Activated CD4-positive, alpha-beta T cell treated with anti-CD3 and anti-CD28 coated beads, Interleukin-2, Interleukin-4, amounts not matched to agents 100 ng/mL and 50 ng/mL, durations not matched to agents 16 hours and 8 hours (primary cell): ENCODE results near the gene RCAN3.
"Not testable (repeated sequence)": the region's sequence is repeated elsewhere in the genome, so short reads cannot be mapped to it uniquely, and the experiment has no call there.

Experiments used
- DNase-seq: peaks from one replicate; pipeline ENCODE4 v3.0.0-alpha.2; 2020; ENCODE audit warnings: low spot score

The RCAN3 gene

GRCh38 chr1:24486331-24487065 is 16.1 kb upstream of the RCAN3 start:
- no peak for DNase-seq

- DNase-seq = no peak
These were observed 15.2 kb upstream of the RCAN3 start for GRCh38 chr1:24487455-24487854.

GRCh38 chr1:24488159-24488558 is 14.5 kb upstream of the RCAN3 start:
- peak; percentile 53 for DNase-seq

- DNase-seq = no peak
These were observed 13.0 kb upstream of the RCAN3 start for GRCh38 chr1:24489674-24490073.

- DNase-seq = no peak
These were observed 12.4 kb upstream of the RCAN3 start for GRCh38 chr1:24490101-24490781.

GRCh38 chr1:24491577-24492360 is 10.9 kb upstream of the RCAN3 start:
- no peak for DNase-seq

- not testable (repeated sequence) for DNase-seq
These were observed 9.7 kb upstream of the RCAN3 start for GRCh38 chr1:24492935-24493334.

- DNase-seq = no peak
These were observed 8.9 kb upstream of the RCAN3 start for GRCh38 chr1:24493785-24494184.

- no peak for DNase-seq
These were observed 4.0 kb upstream of the RCAN3 start for GRCh38 chr1:24498589-24498988.

- DNase-seq = no peak
These were observed 2.1 kb upstream of the RCAN3 start for GRCh38 chr1:24500448-24501048.

GRCh38 chr1:24501371-24502064 is 1.1 kb upstream of the RCAN3 start:
- DNase-seq = peak; percentile 55

- DNase-seq = peak; percentile 61
These were observed 449 bp upstream of the RCAN3 start for GRCh38 chr1:24502065-24502708.

- DNase-seq = no peak
These were observed 569 bp downstream of the RCAN3 start for GRCh38 chr1:24503059-24503751.

GRCh38 chr1:24503870-24504523 is 1.4 kb downstream of the RCAN3 start:
- DNase-seq = no peak

GRCh38 chr1:24504560-24504959 is 1.9 kb downstream of the RCAN3 start:
- DNase-seq = no peak

GRCh38 chr1:24505816-24506215 is 3.2 kb downstream of the RCAN3 start:
- no peak for DNase-seq

GRCh38 chr1:24506691-24507381 is 4.2 kb downstream of the RCAN3 start:
- no peak for DNase-seq

- DNase-seq = no peak
These were observed 4.8 kb downstream of the RCAN3 start for GRCh38 chr1:24507405-24507804.

GRCh38 chr1:24508911-24509310 is 6.3 kb downstream of the RCAN3 start:
- no peak for DNase-seq

GRCh38 chr1:24513706-24514105 is 11.1 kb downstream of the RCAN3 start:
- no peak for DNase-seq
